Choroid plexus epithelial cell (primary cell): Measurements from ENCODE around the gene SFT2D1.

Source experiments
- DNase-seq: peaks from one replicate; pipeline ENCODE4 v3.0.0-alpha.2; 2010; ENCODE audit warnings: low read depth
- H3K4me3 ChIP-seq: 2 replicates; pipeline ENCODE4 v1.5.1; 2011; ENCODE audit warnings: low read depth, mild to moderate bottlenecking, control low read depth, low read length, moderate library complexity
- CTCF ChIP-seq: conservative IDR thresholded peaks from 2 replicates; pipeline ENCODE4 v1.5.1; 2011; ENCODE audit warnings: low read depth, mild to moderate bottlenecking, control low read depth, inconsistent platforms, low read length, moderate library complexity

The SFT2D1 gene

GRCh38 chr6:166282394-166283032, 59.8 kb downstream of the SFT2D1 start:
- DNase-seq, result no peak
- no peak overlapping the region for H3K4me3 ChIP-seq
- no peak for TF ChIP-seq CTCF

- TF ChIP-seq CTCF, result no peak
- DNase-seq, result no peak
- H3K4me3 ChIP-seq, result no peak overlapping the region
These were observed 61.2 kb downstream of the SFT2D1 start for GRCh38 chr6:166281104-166281503.

- H3K4me3 ChIP-seq, result no peak overlapping the region
- DNase-seq, result no peak
- no peak for TF ChIP-seq CTCF
These were observed 63.0 kb downstream of the SFT2D1 start for GRCh38 chr6:166279393-166279679.

- DNase-seq, result no peak
- TF ChIP-seq CTCF, result no peak
- no peak overlapping the region for H3K4me3 ChIP-seq
These were observed 63.6 kb downstream of the SFT2D1 start for GRCh38 chr6:166278579-166279392.

GRCh38 chr6:166277892-166278578, 64.3 kb downstream of the SFT2D1 start:
- TF ChIP-seq CTCF, result no peak
- no peak for DNase-seq
- H3K4me3 ChIP-seq, result no peak overlapping the region

- H3K4me3 ChIP-seq, result no peak overlapping the region
- TF ChIP-seq CTCF, result no peak
- DNase-seq, result peak; percentile 10
These were observed 65.3 kb downstream of the SFT2D1 start for GRCh38 chr6:166277018-166277417.
